ENCODE results near the gene SOCS7. TPM values are rescaled to one million over a fixed set of nuclear protein-coding genes. Genes with fewer than 3 reads are reported as not detected.

The SOCS7 gene
- total and polyA plus RNA-seq, 4 donors = 2.9 to 17.2 (median 11.0) TPM

DNA sequence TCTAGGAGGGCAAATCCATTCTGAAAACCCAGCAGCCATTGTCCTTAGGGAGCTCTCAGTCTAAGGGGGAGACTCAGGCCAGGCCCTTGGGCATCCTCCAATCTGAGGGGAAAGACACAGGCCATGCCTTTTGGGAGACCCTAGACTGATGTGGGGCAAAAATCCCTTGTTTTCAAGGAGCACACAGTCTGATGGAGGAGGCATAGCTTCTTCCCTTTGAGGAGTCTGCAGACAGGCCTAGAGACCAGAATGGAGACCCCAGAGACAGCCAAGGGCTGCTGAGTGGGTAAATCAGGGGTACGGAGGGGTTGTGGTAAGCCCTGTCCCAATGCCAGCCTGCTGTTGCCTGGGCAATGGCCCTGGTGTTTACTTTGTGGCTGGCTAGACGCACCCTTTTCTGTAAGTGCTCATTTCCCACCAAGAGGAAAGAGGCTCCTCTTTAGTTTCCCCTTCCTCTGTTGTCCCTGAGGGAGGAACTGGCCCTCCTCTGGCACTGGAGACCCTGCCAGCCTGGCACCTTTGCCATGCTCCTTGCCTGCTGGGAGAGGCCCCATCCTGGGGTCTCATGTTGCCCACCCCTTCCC, 96.0 kb downstream of the SOCS7 start:
- intact Hi-C loops (cut with DNase I) = loop anchor here in 1 of 2 donors (10.0 kb wide), 1 partner anchor 227 kb away; the partner anchor contains the start of gene EPOP
- Histone ChIP-seq H3K4me3 (ENCODE audit: low read length in 2 of 2) (no peak overlapping the region), H3K9me3 (ENCODE audit: control insufficient read depth, low read length) (no peaks in the 10 kb centered on the region), H3K27ac (ENCODE audit: low read depth in 1 of 2, low read length in 2 of 2) (no peak overlapping the region), H3K36me3 (ENCODE audit: control insufficient read depth in 1 of 2, insufficient read depth in 2 of 2, low read length in 1 of 2) (no peaks in the 10 kb centered on the region), H3K4me1 (ENCODE audit: control insufficient read depth in 1 of 2, insufficient read depth in 2 of 2, low read length in 2 of 2) (peaks cover 0 to 4% of the 10 kb centered on the region in 2 donors), H3K27me3 (ENCODE audit: control insufficient read depth in 1 of 2, insufficient read depth in 2 of 2, low read length in 1 of 2) (no peaks in the 10 kb centered on the region)
- ATAC-seq (ENCODE audit: low FRiP score) (no peak), DNase-seq (peak in 1 of 2 donors; percentile 26)
- 22 to 32% methylated on average over 2 of the region's 2 CpGs for WGBS, 2 donors

DNA sequence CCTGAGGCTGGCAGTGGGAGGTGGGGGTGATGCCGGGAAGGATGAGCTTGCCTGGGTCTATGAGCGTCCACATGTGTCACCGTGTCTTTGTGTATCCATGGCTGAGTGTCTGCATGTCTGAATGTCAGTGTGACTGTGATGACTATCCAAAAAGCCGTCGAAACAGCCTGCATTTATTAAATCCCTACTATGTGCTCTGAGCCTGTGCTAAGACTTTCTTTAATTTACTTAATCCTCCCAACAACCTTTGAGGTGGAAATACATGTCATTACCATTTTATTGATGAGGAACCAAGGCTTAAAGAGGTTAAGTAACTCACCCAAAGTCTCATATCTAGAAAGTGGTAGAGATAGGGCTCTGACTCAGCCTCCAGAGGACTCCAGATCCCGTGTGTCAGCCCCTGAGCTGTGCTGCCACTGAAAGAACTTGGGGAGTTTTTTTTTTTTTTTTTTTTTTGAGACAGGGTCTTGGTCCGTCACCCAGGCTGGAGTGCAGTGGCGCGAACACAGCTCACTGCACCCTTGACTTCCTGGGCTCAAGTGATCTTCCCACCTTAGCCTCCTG, 96.6 kb downstream of the SOCS7 start:
- Histone ChIP-seq H3K27ac (ENCODE audit: low read depth in 1 of 2, low read length in 2 of 2) (no peak overlapping the region), H3K9me3 (ENCODE audit: control insufficient read depth, low read length) (no peaks in the 10 kb centered on the region), H3K36me3 (ENCODE audit: control insufficient read depth in 1 of 2, insufficient read depth in 2 of 2, low read length in 1 of 2) (no peaks in the 10 kb centered on the region), H3K4me1 (ENCODE audit: control insufficient read depth in 1 of 2, insufficient read depth in 2 of 2, low read length in 2 of 2) (peaks cover 0 to 4% of the 10 kb centered on the region in 2 donors), H3K27me3 (ENCODE audit: control insufficient read depth in 1 of 2, insufficient read depth in 2 of 2, low read length in 1 of 2) (no peaks in the 10 kb centered on the region), H3K4me3 (ENCODE audit: low read length in 2 of 2) (no peak overlapping the region)
- no peak for ATAC-seq (ENCODE audit: low FRiP score)
- DNase-seq = no peak
- intact Hi-C loops (cut with DNase I) = loop anchor here in 1 of 2 donors (10.0 kb wide), 1 partner anchor 227 kb away; the partner anchor contains the start of gene EPOP
- WGBS, 2 donors = 79 to 80% methylated on average over 9 of the region's 9 CpGs

DNA sequence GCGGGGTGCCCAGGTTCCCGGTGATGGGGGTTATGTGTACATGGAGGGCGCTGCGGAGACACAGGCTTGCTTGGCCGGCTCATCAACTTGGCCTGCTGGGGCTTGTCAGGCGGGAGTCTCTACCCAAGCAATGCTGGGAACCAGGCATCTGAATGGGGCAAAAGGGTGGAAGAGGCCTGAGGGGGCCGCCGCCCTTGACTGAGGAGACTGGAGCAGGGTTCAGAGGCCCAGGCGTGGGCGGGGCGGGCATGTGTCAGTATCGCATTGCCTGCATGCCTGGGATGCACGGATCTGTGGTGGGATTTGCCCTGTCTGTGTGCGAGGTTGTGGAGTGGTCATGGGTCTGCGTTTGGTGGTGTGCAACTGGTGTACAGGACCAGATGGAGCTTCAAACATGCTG, 97.7 kb downstream of the SOCS7 start:
- DNase-seq = no peak
- peaks cover 0 to 4% of the 10 kb centered on the region in 2 donors for H3K4me1 ChIP-seq (ENCODE audit: control insufficient read depth in 1 of 2, insufficient read depth in 2 of 2, low read length in 2 of 2)
- H3K27ac ChIP-seq (ENCODE audit: low read depth in 1 of 2, low read length in 2 of 2) = no peak overlapping the region
- ATAC-seq (ENCODE audit: low FRiP score) = no peak
- H3K4me3 ChIP-seq (ENCODE audit: low read length in 2 of 2) = no peak overlapping the region
- intact Hi-C loops (cut with DNase I) = loop anchor here in 1 of 2 donors (10.0 kb wide), 1 partner anchor 225 kb away; the partner anchor contains the start of gene EPOP
- H3K36me3 ChIP-seq (ENCODE audit: control insufficient read depth in 1 of 2, insufficient read depth in 2 of 2, low read length in 1 of 2) = no peaks in the 10 kb centered on the region
- no peaks in the 10 kb centered on the region for H3K27me3 ChIP-seq (ENCODE audit: control insufficient read depth in 1 of 2, insufficient read depth in 2 of 2, low read length in 1 of 2)
- WGBS, 2 donors = 82 to 93% methylated on average over 14 to 15 of the region's 15 CpGs
- no peaks in the 10 kb centered on the region for H3K9me3 ChIP-seq (ENCODE audit: control insufficient read depth, low read length)

DNA sequence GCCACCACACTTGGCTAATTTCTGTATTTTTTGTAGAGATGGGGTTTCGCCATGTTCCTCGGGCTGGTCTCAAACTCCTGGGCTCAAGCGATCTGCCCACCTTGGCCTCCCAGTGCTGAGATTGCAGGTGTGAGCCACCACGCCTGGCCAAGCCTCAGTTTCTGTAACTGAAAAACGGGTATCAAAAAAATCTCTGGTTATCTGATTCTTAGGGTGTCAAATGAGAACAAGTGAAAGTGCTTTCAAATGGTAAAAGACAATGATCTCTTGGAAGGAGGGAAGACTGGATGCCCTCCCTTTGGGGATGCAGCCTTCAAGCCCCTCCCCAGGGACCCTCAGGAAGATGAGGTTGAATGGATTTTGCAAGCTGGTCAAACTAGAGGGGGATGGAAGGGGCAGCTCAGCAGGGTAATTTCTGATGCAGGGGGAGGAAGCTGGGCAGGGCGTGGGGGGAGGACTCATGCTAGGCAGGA, 98.9 kb downstream of the SOCS7 start:
- no peak overlapping the region for H3K27ac ChIP-seq (ENCODE audit: low read depth in 1 of 2, low read length in 2 of 2)
- ATAC-seq (ENCODE audit: low FRiP score) = no peak
- H3K4me1 ChIP-seq (ENCODE audit: control insufficient read depth in 1 of 2, insufficient read depth in 2 of 2, low read length in 2 of 2) = peaks cover 0 to 4% of the 10 kb centered on the region in 2 donors
- intact Hi-C loops (cut with DNase I) = loop anchor here in 1 of 2 donors (2.0 kb wide), 1 partner anchor 14 kb away; no protein-coding TSS in a partner anchor
- no peak overlapping the region for H3K4me3 ChIP-seq (ENCODE audit: low read length in 2 of 2)
- H3K9me3 ChIP-seq (ENCODE audit: control insufficient read depth, low read length) = no peaks in the 10 kb centered on the region
- H3K36me3 ChIP-seq (ENCODE audit: control insufficient read depth in 1 of 2, insufficient read depth in 2 of 2, low read length in 1 of 2) = no peaks in the 10 kb centered on the region
- no peaks in the 10 kb centered on the region for H3K27me3 ChIP-seq (ENCODE audit: control insufficient read depth in 1 of 2, insufficient read depth in 2 of 2, low read length in 1 of 2)
- DNase-seq = no peak
- WGBS, 2 donors = 69 to 80% methylated on average over 6 of the region's 6 CpGs

DNA sequence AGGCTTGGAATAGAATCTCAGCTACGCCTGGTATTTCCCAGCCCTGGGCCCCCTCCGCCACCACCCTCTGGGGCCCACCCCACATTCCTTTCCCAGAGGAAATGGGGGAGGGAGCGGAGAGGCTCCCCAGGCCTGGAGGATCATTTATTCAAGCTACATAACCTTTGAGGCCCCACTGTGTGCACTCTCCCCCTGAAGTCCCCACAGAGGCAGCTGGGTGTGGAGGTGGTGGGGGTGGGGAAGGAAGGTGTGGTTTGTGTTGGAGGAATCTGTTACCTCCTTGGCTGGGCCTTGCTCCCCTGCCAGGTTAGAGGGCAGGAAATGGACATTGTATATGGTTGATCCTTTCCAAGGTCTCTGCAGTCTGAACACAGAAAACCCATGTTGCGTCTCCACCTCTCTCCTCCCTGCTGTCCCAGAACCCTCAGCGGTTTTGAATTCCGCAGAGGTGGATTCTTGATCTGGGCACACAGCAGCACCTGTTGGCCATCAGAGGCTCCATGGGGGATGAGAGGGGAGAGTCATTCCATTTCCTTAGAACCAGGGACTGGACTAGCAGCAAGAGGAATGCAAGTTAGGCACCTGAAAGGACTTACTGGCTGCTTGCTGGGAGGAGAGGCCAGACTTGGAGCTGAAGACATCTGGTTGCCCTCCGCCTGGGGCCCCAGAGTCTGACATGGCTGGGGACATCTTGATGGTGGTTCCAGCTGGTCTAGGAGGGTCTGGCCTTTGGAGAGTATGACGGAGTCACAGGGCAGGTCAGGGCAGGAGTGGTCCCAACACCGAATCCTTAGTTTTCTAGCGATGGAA, 99.6 kb downstream of the SOCS7 start:
- Histone ChIP-seq H3K36me3 (ENCODE audit: control insufficient read depth in 1 of 2, insufficient read depth in 2 of 2, low read length in 1 of 2) (no peaks in the 10 kb centered on the region), H3K27ac (ENCODE audit: low read depth in 1 of 2, low read length in 2 of 2) (peak overlapping the region in 1 of 2 donors; percentile 60), H3K27me3 (ENCODE audit: control insufficient read depth in 1 of 2, insufficient read depth in 2 of 2, low read length in 1 of 2) (no peaks in the 10 kb centered on the region), H3K4me3 (ENCODE audit: low read length in 2 of 2) (no peak overlapping the region), H3K9me3 (ENCODE audit: control insufficient read depth, low read length) (no peaks in the 10 kb centered on the region), H3K4me1 (ENCODE audit: control insufficient read depth in 1 of 2, insufficient read depth in 2 of 2, low read length in 2 of 2) (peaks cover 0 to 4% of the 10 kb centered on the region in 2 donors)
- ATAC-seq (ENCODE audit: low FRiP score) = peak; percentile 15
- intact Hi-C loops (cut with DNase I) = loop anchor here in 1 of 2 donors (2.0 kb wide), 1 partner anchor 14 kb away; no protein-coding TSS in a partner anchor
- WGBS, 2 donors = 57 to 62% methylated on average over 10 of the region's 10 CpGs
- DNase-seq = peak; percentile 70 to 85

DNA sequence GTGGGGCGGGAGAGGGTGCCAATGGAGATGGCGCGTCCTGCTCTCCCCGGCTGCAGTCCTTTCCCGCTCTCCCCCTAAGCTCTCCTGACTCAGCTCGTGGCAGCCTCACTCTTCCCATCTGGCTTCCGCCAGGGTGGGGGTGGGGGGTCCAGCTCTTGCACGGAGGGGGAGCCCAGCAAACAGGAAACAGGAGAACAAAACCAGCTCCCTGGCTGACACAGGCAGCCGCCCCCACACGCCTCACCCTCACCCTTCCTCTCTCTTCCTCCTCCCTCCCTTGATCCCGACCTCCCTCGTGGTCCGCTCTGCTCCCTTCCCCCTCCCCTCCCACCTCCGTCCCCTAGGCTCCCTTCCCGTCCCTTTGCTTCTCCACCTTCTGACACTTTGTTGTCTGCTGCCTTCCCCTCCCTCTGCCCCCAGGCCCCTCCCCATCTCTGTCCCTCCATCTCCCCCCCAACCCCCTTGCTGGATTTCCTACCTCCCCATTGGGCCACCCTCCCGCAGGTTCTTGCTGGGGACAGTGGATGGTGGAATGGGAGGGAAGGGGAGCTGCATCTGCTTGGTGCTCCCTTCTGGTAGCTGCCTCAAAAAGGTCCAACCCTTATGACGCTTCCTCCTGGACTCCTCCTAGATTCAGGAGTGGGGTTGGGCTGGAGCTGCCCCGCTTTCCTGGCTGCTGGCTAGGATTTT, 100.3 kb downstream of the SOCS7 start:
- H3K9me3 ChIP-seq (ENCODE audit: control insufficient read depth, low read length) = no peaks in the 10 kb centered on the region
- no peaks in the 10 kb centered on the region for H3K27me3 ChIP-seq (ENCODE audit: control insufficient read depth in 1 of 2, insufficient read depth in 2 of 2, low read length in 1 of 2)
- 56 to 67% methylated on average over 14 to 18 of the region's 18 CpGs for WGBS, 2 donors
- H3K27ac ChIP-seq (ENCODE audit: low read depth in 1 of 2, low read length in 2 of 2) = peak overlapping the region in 1 of 2 donors; percentile 60
- H3K4me1 ChIP-seq (ENCODE audit: control insufficient read depth in 1 of 2, insufficient read depth in 2 of 2, low read length in 2 of 2) = peaks cover 0 to 4% of the 10 kb centered on the region in 2 donors
- intact Hi-C loops (cut with DNase I) = loop anchor here in 1 of 2 donors (2.0 kb wide), 1 partner anchor 13 kb away; no protein-coding TSS in a partner anchor
- no peak overlapping the region for H3K4me3 ChIP-seq (ENCODE audit: low read length in 2 of 2)
- DNase-seq (no peak), ATAC-seq (ENCODE audit: low FRiP score) (peak; percentile 1)
- no peaks in the 10 kb centered on the region for H3K36me3 ChIP-seq (ENCODE audit: control insufficient read depth in 1 of 2, insufficient read depth in 2 of 2, low read length in 1 of 2)

DNA sequence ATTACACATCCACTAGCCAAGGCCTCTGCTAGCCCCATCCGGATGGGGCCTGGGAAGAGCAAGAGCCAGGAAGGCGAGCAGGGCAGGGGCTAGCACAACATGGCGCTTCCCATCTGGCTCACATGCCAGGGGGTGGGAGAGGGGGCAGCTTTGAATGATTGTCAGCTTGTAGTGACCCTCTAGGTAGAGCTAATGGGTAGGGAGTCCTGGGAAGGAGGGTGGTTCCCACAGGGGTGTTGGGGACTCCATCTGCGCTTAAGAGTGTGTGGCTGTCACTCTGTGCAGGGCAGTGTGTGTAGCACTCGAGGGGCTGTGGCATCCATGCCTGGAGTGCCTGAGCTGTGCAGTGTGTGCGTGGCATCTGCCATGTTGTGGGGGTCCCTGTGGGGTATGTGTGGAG, 101.1 kb downstream of the SOCS7 start:
- H3K36me3 ChIP-seq (ENCODE audit: control insufficient read depth in 1 of 2, insufficient read depth in 2 of 2, low read length in 1 of 2) = no peaks in the 10 kb centered on the region
- intact Hi-C loops (cut with DNase I) = no loop called here
- no peaks in the 10 kb centered on the region for H3K9me3 ChIP-seq (ENCODE audit: control insufficient read depth, low read length)
- no peak for ATAC-seq (ENCODE audit: low FRiP score)
- H3K27me3 ChIP-seq (ENCODE audit: control insufficient read depth in 1 of 2, insufficient read depth in 2 of 2, low read length in 1 of 2) = no peaks in the 10 kb centered on the region
- no peak for DNase-seq
- no peak overlapping the region for H3K27ac ChIP-seq (ENCODE audit: low read depth in 1 of 2, low read length in 2 of 2)
- 92 to 94% methylated on average over 6 of the region's 6 CpGs for WGBS, 2 donors
- peaks cover 0 to 4% of the 10 kb centered on the region in 2 donors for H3K4me1 ChIP-seq (ENCODE audit: control insufficient read depth in 1 of 2, insufficient read depth in 2 of 2, low read length in 2 of 2)
- H3K4me3 ChIP-seq (ENCODE audit: low read length in 2 of 2) = no peak overlapping the region

DNA sequence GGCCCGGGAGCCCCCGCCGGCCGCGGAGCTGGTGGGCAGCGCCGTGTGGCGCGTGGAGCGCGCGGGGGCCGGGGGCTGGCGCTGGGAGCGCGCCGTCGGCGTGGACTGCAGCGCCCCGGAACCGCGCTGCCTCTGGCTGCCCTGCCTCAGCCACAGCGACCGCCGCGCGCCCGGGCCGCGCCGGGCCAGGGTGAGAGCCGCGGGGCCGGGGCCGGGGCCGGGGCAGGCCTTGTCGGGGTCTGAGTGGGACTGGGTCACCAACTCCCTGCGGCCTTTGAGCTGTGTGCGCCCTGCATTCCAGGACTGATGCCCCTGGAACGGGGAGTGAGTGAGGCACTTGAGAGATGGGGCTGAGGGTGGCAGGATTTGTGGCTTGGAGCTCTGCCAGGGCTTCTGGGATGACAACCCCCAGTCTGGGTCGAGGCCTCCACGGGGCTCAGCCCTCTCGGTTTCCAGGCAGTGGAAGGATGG, 102.3 kb downstream of the SOCS7 start:
- H3K27me3 ChIP-seq (ENCODE audit: control insufficient read depth in 1 of 2, insufficient read depth in 2 of 2, low read length in 1 of 2) = no peaks in the 10 kb centered on the region
- ATAC-seq (ENCODE audit: low FRiP score) (no peak), DNase-seq (peak in 1 of 2 donors; percentile 84)
- peak overlapping the region; percentile 43 to 60 for H3K27ac ChIP-seq (ENCODE audit: low read depth in 1 of 2, low read length in 2 of 2)
- 2 to 3% methylated on average over 31 to 44 of the region's 44 CpGs for WGBS, 2 donors
- intact Hi-C loops (cut with DNase I) = no loop called here
- no peaks in the 10 kb centered on the region for H3K36me3 ChIP-seq (ENCODE audit: control insufficient read depth in 1 of 2, insufficient read depth in 2 of 2, low read length in 1 of 2)
- H3K4me3 ChIP-seq (ENCODE audit: low read length in 2 of 2) = peak overlapping the region; percentile 41 to 56
- H3K9me3 ChIP-seq (ENCODE audit: control insufficient read depth, low read length) = no peaks in the 10 kb centered on the region
- peaks cover 0 to 4% of the 10 kb centered on the region in 2 donors for H3K4me1 ChIP-seq (ENCODE audit: control insufficient read depth in 1 of 2, insufficient read depth in 2 of 2, low read length in 2 of 2)

All from aorta (tissue), 5 donors.